OCI-LY3 (cell line): ENCODE data around the gene ZSCAN32.

Experiments used
- H2AFZ ChIP-seq: fragments of 200-600, 300-600 bp; shearing (Covaris generic); 2 replicates; pipeline ENCODE4 v1.6.0; 2014; ENCODE audit warnings: antibody characterized with exemption, low read depth, low read length
- H3K27ac ChIP-seq: fragments of 200-600, 300-600 bp; sonication (generic); 2 replicates; pipeline ENCODE4 v1.5.1; 2014; ENCODE audit warnings: mild to moderate bottlenecking, low read length, moderate library complexity, mixed read lengths
- H3K27me3 ChIP-seq: fragments of 200-600, 300-600 bp; sonication (generic); 2 replicates; pipeline ENCODE4 v1.6.1; 2014; ENCODE audit warnings: low read depth, low read length, mixed read lengths
- H3K36me3 ChIP-seq: fragments of 200-600, 300-600 bp; sonication (generic); replicated peaks from 2 replicates; pipeline ENCODE3; 2014; ENCODE audit warnings: low read depth, low read length, mixed read lengths
- H3K4me1 ChIP-seq: fragments of 300-600, 200-600 bp; sonication (generic); 2 replicates; pipeline ENCODE4 v1.6.1; 2014; ENCODE audit warnings: low read length, mixed read lengths
- H3K4me2 ChIP-seq: fragments of 200-600, 300-600 bp; sonication (generic); 2 replicates; pipeline ENCODE4 v1.6.1; 2014; ENCODE audit warnings: low read length, mixed read lengths
- H3K4me3 ChIP-seq: fragments of 300-600, 200-600 bp; sonication (generic); 2 replicates; pipeline ENCODE4 v1.5.1; 2014; ENCODE audit warnings: antibody characterized with exemption, mild to moderate bottlenecking, low read length, moderate library complexity
- H3K79me2 ChIP-seq: fragments of 300-600, 200-600 bp; shearing (Covaris generic); 2 replicates; pipeline ENCODE4 v1.6.1; 2014; ENCODE audit warnings: mild to moderate bottlenecking, low read length, mixed read lengths
- H3K9ac ChIP-seq: fragments of 300-600, 200-600 bp; shearing (Covaris generic); 2 replicates; pipeline ENCODE4 v1.6.0; 2014; ENCODE audit warnings: mild to moderate bottlenecking, low read length, moderate library complexity
- H3K9me3 ChIP-seq: fragments of 200-600, 300-600 bp; shearing (Covaris generic); 2 replicates; pipeline ENCODE4 v1.6.1; 2014; ENCODE audit warnings: low read length, mixed read lengths; ENCODE audit not compliant: insufficient read depth
- H4K20me1 ChIP-seq: fragments of 200-600, 300-600 bp; sonication (generic); 2 replicates; pipeline ENCODE4 v1.6.1; 2016; ENCODE audit warnings: low read length, mixed read lengths; ENCODE audit not compliant: insufficient read depth
- EZH2phosphoT487 ChIP-seq: fragments of 200-600 bp; shearing (Covaris generic); IDR thresholded peaks from 2 replicates; pipeline ENCODE4 v1.6.1; 2018; ENCODE audit warnings: antibody characterized with exemption, mixed run types, low read depth
- TF ChIP-seq, protein P1 (sequence below): fragments of 200-600, 300-600 bp; sonication (generic); IDR thresholded peaks from 2 replicates; pipeline ENCODE4 v1.5.1; 2014; ENCODE audit warnings: antibody characterized with exemption, low read length, low read depth

The ZSCAN32 gene

DNA sequence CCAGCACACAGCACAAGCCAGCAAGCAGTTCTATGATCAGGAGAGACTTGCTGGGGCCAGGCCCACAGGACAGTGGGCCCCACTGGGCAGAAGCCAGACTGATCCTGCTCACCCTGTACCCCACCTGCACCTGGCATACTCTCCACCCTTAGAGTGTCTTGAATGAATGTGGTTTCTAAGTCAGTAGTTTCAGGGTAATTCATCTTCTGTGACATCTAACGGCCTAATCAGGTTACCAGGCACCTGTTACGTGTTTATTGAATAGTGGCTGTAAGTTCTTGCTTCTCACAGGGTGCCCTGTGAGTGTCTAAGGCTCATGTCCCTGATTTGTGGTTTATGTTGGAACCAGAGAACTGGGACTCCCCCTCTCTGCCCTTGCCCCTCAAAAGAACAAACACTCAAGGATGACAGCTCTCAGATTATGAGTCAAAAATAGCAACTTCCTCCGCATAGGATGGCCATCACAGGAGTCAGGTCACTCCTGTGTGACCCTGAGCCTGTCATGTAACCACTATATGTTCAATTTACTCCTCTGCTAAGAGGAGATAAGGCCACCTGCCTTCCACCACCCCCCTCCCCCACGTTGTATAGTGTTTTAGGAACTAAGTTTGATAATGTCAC, 52.1 kb downstream of the ZSCAN32 start:
- no peaks in the 10 kb centered on the region for H4K20me1 ChIP-seq
- no peak overlapping the region for H2AFZ ChIP-seq
- H3K9me3 ChIP-seq = no peaks in the 10 kb centered on the region
- no peaks in the 10 kb centered on the region for H3K79me2 ChIP-seq
- no peak overlapping the region for H3K9ac ChIP-seq
- no peak overlapping the region for H3K4me2 ChIP-seq
- TF ChIP-seq, protein P1, sequence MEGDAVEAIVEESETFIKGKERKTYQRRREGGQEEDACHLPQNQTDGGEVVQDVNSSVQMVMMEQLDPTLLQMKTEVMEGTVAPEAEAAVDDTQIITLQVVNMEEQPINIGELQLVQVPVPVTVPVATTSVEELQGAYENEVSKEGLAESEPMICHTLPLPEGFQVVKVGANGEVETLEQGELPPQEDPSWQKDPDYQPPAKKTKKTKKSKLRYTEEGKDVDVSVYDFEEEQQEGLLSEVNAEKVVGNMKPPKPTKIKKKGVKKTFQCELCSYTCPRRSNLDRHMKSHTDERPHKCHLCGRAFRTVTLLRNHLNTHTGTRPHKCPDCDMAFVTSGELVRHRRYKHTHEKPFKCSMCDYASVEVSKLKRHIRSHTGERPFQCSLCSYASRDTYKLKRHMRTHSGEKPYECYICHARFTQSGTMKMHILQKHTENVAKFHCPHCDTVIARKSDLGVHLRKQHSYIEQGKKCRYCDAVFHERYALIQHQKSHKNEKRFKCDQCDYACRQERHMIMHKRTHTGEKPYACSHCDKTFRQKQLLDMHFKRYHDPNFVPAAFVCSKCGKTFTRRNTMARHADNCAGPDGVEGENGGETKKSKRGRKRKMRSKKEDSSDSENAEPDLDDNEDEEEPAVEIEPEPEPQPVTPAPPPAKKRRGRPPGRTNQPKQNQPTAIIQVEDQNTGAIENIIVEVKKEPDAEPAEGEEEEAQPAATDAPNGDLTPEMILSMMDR = no peak
- no peak for TF ChIP-seq EZH2phosphoT487
- H3K4me3 ChIP-seq = no peak overlapping the region
- peaks cover 7% of the 10 kb centered on the region; the same call in 1 of the 2 replicates for H3K4me1 ChIP-seq
- H3K27ac ChIP-seq = no peak overlapping the region
- H3K36me3 ChIP-seq = no peaks in the 10 kb centered on the region
- H3K27me3 ChIP-seq = no peaks in the 10 kb centered on the region

- no peak overlapping the region for H3K27ac ChIP-seq
- no peaks in the 10 kb centered on the region for H3K36me3 ChIP-seq
- no peak overlapping the region for H3K4me2 ChIP-seq
- H3K27me3 ChIP-seq = no peaks in the 10 kb centered on the region
- H3K4me3 ChIP-seq = no peak overlapping the region
- TF ChIP-seq, protein P1 = no peak
- no peak for TF ChIP-seq EZH2phosphoT487
- no peaks in the 10 kb centered on the region for H3K79me2 ChIP-seq
- H3K9me3 ChIP-seq = no peaks in the 10 kb centered on the region
- H3K9ac ChIP-seq = no peak overlapping the region
- no peak overlapping the region for H2AFZ ChIP-seq
- no peaks in the 10 kb centered on the region for H4K20me1 ChIP-seq
- H3K4me1 ChIP-seq = peaks cover 7% of the 10 kb centered on the region; the same call in 1 of the 2 replicates
Measured at GRCh38 chr16:3347586-3347985, 53.2 kb downstream of the ZSCAN32 start.

DNA sequence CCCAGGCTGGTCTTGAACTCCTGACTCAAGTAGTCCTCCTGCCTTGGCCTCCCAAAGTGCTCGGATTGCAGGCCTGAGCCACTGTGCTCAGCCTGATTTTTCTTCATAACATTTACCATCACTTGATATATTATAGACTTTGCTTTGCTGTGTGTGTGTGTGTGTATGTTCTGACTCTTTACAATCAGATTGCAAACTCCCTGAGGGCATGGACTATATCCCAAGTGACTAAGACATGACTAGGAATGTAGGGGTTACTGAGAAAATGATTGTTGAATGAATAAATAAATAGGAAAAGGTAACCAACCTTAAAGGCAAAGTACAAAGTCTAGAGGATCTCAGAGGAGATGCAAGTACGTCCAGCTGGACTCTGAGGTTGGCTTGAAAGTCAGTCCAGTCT, 54.8 kb downstream of the ZSCAN32 start:
- TF ChIP-seq EZH2phosphoT487 = no peak
- TF ChIP-seq, protein P1 = no peak
- Histone ChIP-seq H3K4me1 (peaks cover 7% of the 10 kb centered on the region; the same call in 1 of the 2 replicates), H3K27ac (no peak overlapping the region), H3K4me3 (no peak overlapping the region), H3K9ac (no peak overlapping the region), H3K27me3 (no peaks in the 10 kb centered on the region), H4K20me1 (no peaks in the 10 kb centered on the region), H2AFZ (no peak overlapping the region), H3K9me3 (no peaks in the 10 kb centered on the region), H3K36me3 (no peaks in the 10 kb centered on the region), H3K79me2 (no peaks in the 10 kb centered on the region), H3K4me2 (no peak overlapping the region)
